ENCODE results near the gene CTU2.

CTU2 gene

DNA sequence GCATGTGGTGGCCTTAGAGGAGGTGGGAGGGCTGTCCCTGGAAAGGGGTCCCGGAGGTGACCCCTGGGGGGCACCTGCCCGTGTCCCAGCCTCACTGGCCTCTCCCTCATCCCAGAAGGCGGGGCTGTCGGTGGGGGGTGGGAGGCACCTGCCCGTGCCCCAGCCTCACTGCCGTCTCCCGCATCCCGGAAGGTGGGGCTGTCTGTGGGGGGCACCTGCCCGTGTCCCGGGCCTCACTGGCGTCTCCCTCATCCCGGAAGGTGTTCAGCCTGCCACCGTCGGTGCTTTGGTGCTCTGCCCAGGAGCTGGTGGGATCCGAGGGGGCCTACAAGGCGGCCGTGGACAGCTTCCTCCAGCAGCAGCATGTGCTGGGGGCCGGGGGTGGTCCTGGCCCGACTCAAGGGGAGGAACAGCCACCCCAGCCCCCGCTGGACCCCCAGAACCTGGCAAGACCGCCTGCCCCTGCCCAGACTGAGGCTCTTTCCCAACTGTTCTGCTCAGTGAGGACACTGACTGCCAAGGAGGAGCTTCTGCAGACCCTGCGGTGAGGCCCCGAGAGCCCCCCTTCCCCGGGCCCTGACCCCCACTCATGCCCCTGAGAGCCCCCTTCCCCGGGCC is 6.2 kb downstream of the CTU2 start:
- Histone ChIP-seq H3K36me3 (ENCODE audit: control insufficient read depth, insufficient read depth, low read length) (peaks cover 39% of the 10 kb centered on the region), H3K4me1 (ENCODE audit: control insufficient read depth, insufficient read depth, low read length) (no peaks in the 10 kb centered on the region)

DNA sequence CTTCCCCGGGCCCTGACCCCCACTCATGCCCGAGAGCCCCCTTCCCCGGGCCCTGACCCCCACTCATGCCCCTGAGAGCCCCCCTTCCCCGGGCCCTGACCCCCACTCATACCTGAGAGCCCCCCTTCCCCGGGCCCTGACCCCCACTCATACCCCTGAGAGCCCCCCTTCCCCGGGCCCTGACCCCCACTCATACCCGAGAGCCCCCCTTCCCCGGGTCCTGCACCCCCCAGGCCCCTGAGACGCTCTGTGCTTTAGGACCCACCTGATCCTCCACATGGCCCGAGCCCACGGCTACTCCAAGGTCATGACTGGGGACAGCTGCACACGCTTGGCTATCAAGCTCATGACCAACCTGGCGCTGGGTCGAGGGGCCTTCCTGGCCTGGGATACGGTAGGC is 6.8 kb downstream of the CTU2 start:
- Histone ChIP-seq H3K9me3 (ENCODE audit: control insufficient read depth, insufficient read depth, low read length) (no peaks in the 10 kb centered on the region), H3K27me3 (ENCODE audit: control insufficient read depth, insufficient read depth, low read length) (no peaks in the 10 kb centered on the region), H3K9ac (ENCODE audit: low read depth, low read length) (no peak overlapping the region), H3K36me3 (ENCODE audit: control insufficient read depth, insufficient read depth, low read length) (peaks cover 44% of the 10 kb centered on the region), H3K4me3 (ENCODE audit: low read depth, low read length) (no peak overlapping the region), H3K4me1 (ENCODE audit: control insufficient read depth, insufficient read depth, low read length) (no peaks in the 10 kb centered on the region)

More for the DNA sequence above, 6.2 kb downstream of the CTU2 start:
- Histone ChIP-seq H3K27me3 (ENCODE audit: control insufficient read depth, insufficient read depth, low read length) (no peaks in the 10 kb centered on the region), H3K4me3 (ENCODE audit: low read depth, low read length) (no peak overlapping the region), H3K9me3 (ENCODE audit: control insufficient read depth, insufficient read depth, low read length) (no peaks in the 10 kb centered on the region), H3K9ac (ENCODE audit: low read depth, low read length) (peak overlapping the region; percentile 5)

DNA sequence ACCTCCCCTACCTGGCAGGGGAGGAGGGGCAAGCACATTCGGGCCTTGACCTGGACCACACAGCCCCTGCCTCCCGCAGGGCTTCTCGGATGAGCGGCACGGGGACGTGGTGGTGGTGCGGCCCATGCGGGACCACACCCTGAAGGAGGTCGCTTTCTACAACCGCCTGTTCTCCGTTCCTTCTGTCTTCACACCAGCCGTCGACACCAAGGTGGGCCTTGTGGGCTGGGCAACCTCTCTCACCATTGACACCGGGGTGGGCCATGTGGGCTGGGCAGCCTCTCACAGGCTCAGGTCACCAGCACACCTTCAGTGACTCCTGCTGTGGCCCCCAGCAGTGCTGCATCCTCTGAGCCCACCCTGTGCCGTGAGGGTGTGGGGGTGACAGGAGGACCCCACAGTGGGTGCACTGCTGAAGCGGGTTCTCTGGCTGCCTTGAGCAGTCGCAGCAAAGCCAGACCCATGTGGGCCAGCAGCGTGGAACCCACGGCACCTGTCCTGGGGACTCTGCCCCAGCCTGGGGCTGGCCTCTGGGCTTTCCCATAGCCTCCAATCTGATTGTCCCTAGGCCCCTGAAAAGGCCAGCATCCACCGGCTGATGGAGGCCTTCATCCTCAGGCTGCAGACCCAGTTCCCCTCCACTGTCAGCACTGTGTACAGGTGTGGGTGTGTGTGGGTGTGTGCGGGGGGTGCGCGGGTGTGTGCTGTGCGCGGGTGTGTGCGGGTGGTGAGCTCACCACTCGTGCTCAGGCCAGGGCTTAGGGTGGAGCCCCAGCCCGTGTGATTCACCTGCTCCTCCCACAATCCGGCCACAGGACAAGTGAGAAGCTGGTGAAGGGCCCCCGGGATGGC is 7.5 kb downstream of the CTU2 start:
- peaks cover 48% of the 10 kb centered on the region for H3K36me3 ChIP-seq (ENCODE audit: control insufficient read depth, insufficient read depth, low read length)

DNA sequence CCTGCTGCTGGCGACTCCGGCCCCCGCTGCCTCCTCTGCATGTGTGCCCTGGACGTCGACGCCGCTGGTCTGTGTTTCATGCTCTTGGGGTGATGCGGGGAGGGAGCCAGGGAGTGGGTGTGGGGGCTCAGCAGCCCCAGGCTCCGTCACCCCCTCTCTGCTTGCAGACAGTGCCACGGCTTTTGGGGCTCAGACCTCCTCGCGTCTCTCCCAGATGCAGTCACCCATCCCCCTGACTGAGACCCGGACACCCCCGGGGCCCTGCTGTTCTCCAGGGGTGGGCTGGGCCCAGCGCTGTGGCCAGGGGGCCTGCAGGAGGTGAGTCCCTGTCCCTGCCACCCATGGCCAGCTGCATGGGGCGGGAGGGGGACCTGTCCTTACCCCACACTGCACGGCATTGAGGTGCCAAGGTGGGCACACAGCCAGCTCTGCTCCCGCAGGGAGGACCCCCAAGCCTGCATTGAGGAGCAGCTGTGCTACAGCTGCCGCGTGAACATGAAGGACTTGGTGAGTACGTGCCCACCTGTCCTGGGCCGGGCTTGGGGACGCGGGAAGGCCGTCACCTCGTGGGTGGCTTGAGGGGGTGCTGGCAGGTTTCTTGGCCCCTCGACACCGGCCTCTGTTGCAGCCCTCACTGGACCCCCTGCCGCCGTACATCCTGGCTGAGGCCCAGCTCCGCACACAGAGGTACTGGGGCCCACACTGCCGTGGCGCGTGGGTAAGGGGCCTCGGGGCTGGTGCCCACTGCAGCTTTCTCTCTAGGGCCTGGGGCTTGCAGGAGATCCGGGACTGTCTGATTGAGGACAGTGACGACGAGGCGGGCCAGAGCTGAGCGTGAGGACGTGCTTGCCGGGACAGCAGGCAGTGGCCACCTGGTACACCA is 8.4 kb downstream of the CTU2 start:
- Histone ChIP-seq H3K9me3 (ENCODE audit: control insufficient read depth, insufficient read depth, low read length) (no peaks in the 10 kb centered on the region), H3K36me3 (ENCODE audit: control insufficient read depth, insufficient read depth, low read length) (peaks cover 49% of the 10 kb centered on the region), H3K27me3 (ENCODE audit: control insufficient read depth, insufficient read depth, low read length) (no peaks in the 10 kb centered on the region), H3K4me1 (ENCODE audit: control insufficient read depth, insufficient read depth, low read length) (no peaks in the 10 kb centered on the region), H3K9ac (ENCODE audit: low read depth, low read length) (no peak overlapping the region), H3K4me3 (ENCODE audit: low read depth, low read length) (no peak overlapping the region)

More for the DNA sequence above, 7.5 kb downstream of the CTU2 start:
- Histone ChIP-seq H3K9ac (ENCODE audit: low read depth, low read length) (no peak overlapping the region), H3K4me3 (ENCODE audit: low read depth, low read length) (no peak overlapping the region), H3K4me1 (ENCODE audit: control insufficient read depth, insufficient read depth, low read length) (no peaks in the 10 kb centered on the region), H3K27me3 (ENCODE audit: control insufficient read depth, insufficient read depth, low read length) (no peaks in the 10 kb centered on the region), H3K9me3 (ENCODE audit: control insufficient read depth, insufficient read depth, low read length) (no peaks in the 10 kb centered on the region)

DNA sequence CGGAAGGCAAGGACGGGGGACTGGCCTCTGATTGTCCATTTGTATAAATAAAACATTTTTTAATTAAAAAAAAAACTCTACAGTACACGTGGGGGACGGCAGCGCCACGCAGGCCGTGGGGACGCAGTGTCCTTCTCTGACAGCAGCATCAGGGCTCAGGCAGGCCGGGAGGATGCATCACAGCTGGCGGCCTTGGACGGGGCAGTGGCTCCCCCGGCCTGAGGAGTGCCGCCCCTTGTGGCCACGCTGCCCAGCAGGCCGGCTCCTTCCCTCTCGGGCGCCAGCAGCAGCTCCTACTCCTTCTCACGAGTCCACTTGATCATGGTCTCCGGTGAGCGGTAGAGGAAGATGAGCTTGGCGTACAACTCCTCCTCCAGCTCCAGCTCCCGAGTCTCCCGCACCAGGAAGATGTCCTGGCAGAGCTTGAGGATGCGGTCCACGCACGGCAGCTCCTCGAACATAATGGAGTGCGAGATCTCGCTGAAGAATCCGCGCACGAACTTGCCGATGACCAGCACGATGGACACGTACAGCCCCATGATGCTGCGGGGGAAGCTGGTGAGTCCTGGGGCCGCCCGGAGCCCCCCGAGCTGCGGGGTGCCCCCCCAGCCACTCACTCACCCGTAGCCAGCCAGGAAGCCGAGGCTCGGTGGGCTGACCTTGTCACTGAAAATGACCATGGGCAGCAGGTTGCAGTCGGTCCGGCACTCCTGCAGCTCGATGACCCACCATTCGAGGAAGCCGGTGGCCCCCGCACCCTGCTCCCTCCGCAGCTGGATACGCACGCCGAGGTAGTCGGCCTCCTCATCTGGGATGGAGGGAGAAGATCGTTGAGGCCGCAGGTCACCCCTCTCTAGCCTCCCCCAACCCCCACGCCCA is 9.2 kb downstream of the CTU2 start:
- H3K9me3 ChIP-seq (ENCODE audit: control insufficient read depth, insufficient read depth, low read length): no peaks in the 10 kb centered on the region
- H3K4me1 ChIP-seq (ENCODE audit: control insufficient read depth, insufficient read depth, low read length): no peaks in the 10 kb centered on the region
- no peaks in the 10 kb centered on the region for H3K27me3 ChIP-seq (ENCODE audit: control insufficient read depth, insufficient read depth, low read length)
- H3K4me3 ChIP-seq (ENCODE audit: low read depth, low read length): no peak overlapping the region
- H3K9ac ChIP-seq (ENCODE audit: low read depth, low read length): no peak overlapping the region
- peaks cover 52% of the 10 kb centered on the region for H3K36me3 ChIP-seq (ENCODE audit: control insufficient read depth, insufficient read depth, low read length)

DNA sequence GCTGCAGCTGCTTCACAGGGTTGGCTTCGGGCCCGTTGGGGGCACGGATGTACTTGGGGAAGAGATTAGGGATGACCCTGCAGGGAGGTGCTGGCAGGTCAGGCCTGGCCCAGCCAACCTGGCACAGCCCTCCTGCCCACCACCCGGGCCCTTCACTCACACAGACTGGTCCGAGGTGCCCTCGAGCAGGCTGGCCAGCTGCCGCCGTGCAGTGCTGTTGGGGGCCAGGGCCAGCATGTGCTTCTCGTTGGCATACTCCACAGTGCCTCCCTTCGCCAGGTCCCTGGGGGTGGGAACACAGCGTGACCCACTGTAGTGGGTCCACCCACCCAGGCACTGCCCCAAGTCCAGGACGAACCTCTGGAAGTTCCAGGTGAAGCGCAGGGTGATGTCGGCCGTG is 9.9 kb downstream of the CTU2 start:
- Histone ChIP-seq H3K9ac (ENCODE audit: low read depth, low read length) (no peak overlapping the region), H3K27me3 (ENCODE audit: control insufficient read depth, insufficient read depth, low read length) (no peaks in the 10 kb centered on the region), H3K4me3 (ENCODE audit: low read depth, low read length) (no peak overlapping the region), H3K36me3 (ENCODE audit: control insufficient read depth, insufficient read depth, low read length) (peaks cover 57% of the 10 kb centered on the region), H3K9me3 (ENCODE audit: control insufficient read depth, insufficient read depth, low read length) (no peaks in the 10 kb centered on the region), H3K4me1 (ENCODE audit: control insufficient read depth, insufficient read depth, low read length) (no peaks in the 10 kb centered on the region)

DNA sequence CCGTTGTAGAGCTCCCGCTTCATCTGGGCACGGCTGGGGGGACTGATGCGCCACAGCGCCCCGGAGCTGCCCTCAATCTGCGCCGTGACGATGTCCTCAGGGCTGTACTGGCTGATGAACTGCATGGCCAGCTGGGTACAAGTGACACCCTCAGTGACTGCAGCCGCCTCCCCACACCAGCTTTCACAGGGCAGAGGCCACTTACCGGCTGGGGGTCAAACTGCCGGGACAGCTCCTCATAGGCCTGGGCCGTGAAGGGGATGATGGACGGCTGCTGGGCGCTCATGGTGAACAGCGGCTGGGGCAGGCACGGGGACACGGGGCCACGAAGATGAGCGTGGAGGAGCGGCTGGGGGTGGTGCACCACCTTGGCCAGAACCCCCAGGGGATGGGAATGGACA is 10.3 kb downstream of the CTU2 start:
- H3K27me3 ChIP-seq (ENCODE audit: control insufficient read depth, insufficient read depth, low read length): no peaks in the 10 kb centered on the region
- no peaks in the 10 kb centered on the region for H3K9me3 ChIP-seq (ENCODE audit: control insufficient read depth, insufficient read depth, low read length)
- no peak overlapping the region for H3K9ac ChIP-seq (ENCODE audit: low read depth, low read length)
- H3K4me3 ChIP-seq (ENCODE audit: low read depth, low read length): no peak overlapping the region
- H3K36me3 ChIP-seq (ENCODE audit: control insufficient read depth, insufficient read depth, low read length): peaks cover 61% of the 10 kb centered on the region
- no peaks in the 10 kb centered on the region for H3K4me1 ChIP-seq (ENCODE audit: control insufficient read depth, insufficient read depth, low read length)

DNA sequence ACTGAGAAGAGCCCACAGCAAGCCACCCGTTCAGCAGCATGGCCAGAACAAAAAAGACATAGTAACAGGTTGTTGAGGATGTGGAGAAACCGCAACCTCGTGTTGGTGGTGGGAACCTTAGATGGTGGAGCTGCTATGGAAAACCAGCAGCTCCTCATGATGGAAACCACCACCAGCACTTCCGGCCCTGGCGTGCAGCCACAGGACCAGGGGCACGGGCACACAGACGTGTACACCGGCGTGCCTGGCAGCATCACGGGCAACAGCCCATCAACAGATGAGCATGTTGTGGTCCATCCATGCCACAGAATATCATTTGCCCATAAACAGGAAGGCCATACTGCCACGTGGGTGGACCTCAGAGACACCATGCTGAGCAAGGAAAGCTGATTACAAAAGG is 11.9 kb downstream of the CTU2 start:
- Histone ChIP-seq H3K9me3 (ENCODE audit: control insufficient read depth, insufficient read depth, low read length) (no peaks in the 10 kb centered on the region), H3K4me3 (ENCODE audit: low read depth, low read length) (no peak overlapping the region), H3K9ac (ENCODE audit: low read depth, low read length) (no peak overlapping the region), H3K27me3 (ENCODE audit: control insufficient read depth, insufficient read depth, low read length) (no peaks in the 10 kb centered on the region), H3K36me3 (ENCODE audit: control insufficient read depth, insufficient read depth, low read length) (peaks cover 72% of the 10 kb centered on the region), H3K4me1 (ENCODE audit: control insufficient read depth, insufficient read depth, low read length) (no peaks in the 10 kb centered on the region)

DNA sequence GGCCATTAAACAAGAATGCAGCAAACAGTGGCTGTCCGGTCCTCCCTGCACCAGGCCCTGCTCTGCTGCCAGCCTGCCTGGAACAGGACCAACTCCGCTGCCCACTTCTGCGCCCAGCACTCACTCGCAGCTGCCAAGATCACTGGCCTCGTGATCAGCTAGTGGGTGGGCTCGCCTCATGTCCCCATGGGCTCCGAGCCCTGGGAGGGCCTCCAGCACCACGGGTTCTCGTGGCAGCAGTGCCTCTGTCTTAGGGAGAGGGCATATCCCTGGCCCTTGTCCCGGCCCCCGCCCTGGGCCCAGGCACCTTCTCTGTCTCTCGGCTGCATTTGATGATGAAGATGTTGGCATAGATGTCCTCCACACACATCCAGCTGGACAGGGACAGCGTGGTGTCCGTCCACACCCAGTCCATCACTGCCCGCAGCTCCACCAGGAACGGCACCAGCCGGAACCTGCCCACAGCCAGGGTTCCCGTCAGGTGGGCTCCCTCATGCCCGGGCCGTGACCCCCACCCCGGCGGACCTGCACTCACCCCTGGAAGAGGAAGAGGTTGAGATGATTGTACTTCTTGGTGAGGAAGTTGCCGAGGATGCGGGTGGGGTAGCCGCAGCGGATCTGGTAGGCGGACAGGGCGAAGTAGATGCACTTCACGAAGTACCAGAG is 13.1 kb downstream of the CTU2 start:
- H3K9ac ChIP-seq (ENCODE audit: low read depth, low read length): no peak overlapping the region
- H3K27me3 ChIP-seq (ENCODE audit: control insufficient read depth, insufficient read depth, low read length): no peaks in the 10 kb centered on the region
- H3K4me3 ChIP-seq (ENCODE audit: low read depth, low read length): no peak overlapping the region
- H3K4me1 ChIP-seq (ENCODE audit: control insufficient read depth, insufficient read depth, low read length): no peaks in the 10 kb centered on the region
- peaks cover 70% of the 10 kb centered on the region for H3K36me3 ChIP-seq (ENCODE audit: control insufficient read depth, insufficient read depth, low read length)
- no peaks in the 10 kb centered on the region for H3K9me3 ChIP-seq (ENCODE audit: control insufficient read depth, insufficient read depth, low read length)

DNA sequence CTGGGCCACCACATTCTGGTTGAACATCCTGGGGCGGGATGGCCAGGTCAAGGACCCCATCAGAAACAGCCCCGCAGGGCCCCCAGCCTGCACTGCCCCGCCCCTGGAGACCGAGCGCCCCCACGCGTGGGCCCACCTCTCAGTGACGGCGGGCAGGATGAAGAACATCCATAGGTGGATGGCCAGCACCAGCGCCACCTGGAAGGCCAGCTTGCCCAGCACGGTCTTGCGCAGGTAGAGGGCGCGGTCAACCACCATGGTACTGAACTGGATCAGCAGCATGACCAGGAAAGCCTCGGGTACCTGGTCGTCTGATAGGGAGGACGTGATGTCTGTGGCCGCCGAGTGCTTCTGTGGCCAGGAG is 13.6 kb downstream of the CTU2 start:
- no peak overlapping the region for H3K9ac ChIP-seq (ENCODE audit: low read depth, low read length)
- no peak overlapping the region for H3K4me3 ChIP-seq (ENCODE audit: low read depth, low read length)
- H3K9me3 ChIP-seq (ENCODE audit: control insufficient read depth, insufficient read depth, low read length): no peaks in the 10 kb centered on the region
- H3K4me1 ChIP-seq (ENCODE audit: control insufficient read depth, insufficient read depth, low read length): no peaks in the 10 kb centered on the region
- no peaks in the 10 kb centered on the region for H3K27me3 ChIP-seq (ENCODE audit: control insufficient read depth, insufficient read depth, low read length)
- peaks cover 68% of the 10 kb centered on the region for H3K36me3 ChIP-seq (ENCODE audit: control insufficient read depth, insufficient read depth, low read length)

Data from iPS-15b (cell line).